Measurements from ENCODE around the gene TPST2. TPM values are rescaled to one million over a fixed set of nuclear protein-coding genes. Genes with fewer than 3 reads are reported as not detected.

The TPST2 gene
- total RNA-seq, 1 experiment from 2014 or later, result 11.8 TPM

DNA sequence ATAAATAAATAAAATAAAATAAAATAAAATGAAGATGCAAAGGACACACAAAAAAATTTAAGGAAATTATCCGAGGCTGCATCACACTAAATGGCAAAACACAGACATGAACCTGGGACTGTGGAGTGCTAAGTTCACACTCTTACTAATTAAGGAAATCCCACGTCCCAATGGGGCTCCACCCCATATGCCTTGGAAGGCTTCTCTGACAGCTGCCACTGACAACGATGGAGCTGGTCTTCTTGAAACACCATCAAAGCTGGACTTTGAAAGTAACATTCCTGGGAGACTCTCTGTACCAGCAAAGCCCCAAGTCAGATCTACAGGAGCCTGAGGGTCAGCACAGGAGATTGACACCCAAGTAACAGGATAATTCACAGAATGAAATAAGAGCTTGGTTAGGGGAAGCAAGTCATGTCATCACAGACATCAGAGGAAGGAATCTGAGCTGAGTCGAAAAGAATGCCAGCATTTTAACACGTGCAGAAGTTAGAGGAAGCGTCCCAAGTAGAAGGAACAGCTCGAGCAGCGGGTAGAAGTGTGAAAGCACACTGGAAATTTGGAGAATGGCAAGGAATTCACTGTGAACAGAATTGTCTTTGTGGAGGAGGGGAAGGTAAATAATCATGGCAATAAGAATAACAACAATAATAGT, 13.8 kb downstream of the TPST2 start:
- Histone ChIP-seq H3K36me3 (ENCODE audit: control insufficient read depth in 1 of 2, insufficient read depth in 2 of 2, low read length in 2 of 2) (no peaks in the 10 kb centered on the region), H3K9me2 (ENCODE audit: insufficient read depth) (no peaks in the 10 kb centered on the region), H3K9me3 (ENCODE audit: control insufficient read depth in 1 of 2, insufficient read depth in 1 of 2, low read depth in 1 of 2, low read length in 2 of 2) (no peaks in the 10 kb centered on the region), H3K4me2 (ENCODE audit: low read length) (no peak overlapping the region), H3K4me3 (replicated peaks in 1 of 2; ENCODE audit: low read depth in 1 of 2, low read length in 2 of 2) (no peak overlapping the region), H3K27ac (ENCODE audit: low read depth, low read length) (no peak overlapping the region), H3K4me1 (ENCODE audit: control insufficient read depth in 1 of 2, insufficient read depth in 2 of 2, low read length in 2 of 2) (no peaks in the 10 kb centered on the region), H2AFZ (ENCODE audit: low read depth, low read length, poor library complexity, severe bottlenecking) (no peak overlapping the region), H4K20me1 (ENCODE audit: insufficient read depth) (no peaks in the 10 kb centered on the region), H3K27me3 (ENCODE audit: insufficient read depth, low read length) (no peaks in the 10 kb centered on the region), H3K79me2 (ENCODE audit: insufficient read depth, low read length) (no peaks in the 10 kb centered on the region), H3K9ac (ENCODE audit: low read length) (no peak overlapping the region)
- BruUV-seq (replicated peaks), result no TSS peak
- ATAC-seq (no peak), DNase-seq (ENCODE audit: low read depth, low spot score) (no peak)
- no peak for TF ChIP-seq JUND (IDR thresholded peaks at IDR 0.05)
- no peak for TF ChIP-seq FOSL1 (IDR thresholded peaks at IDR 0.05; ENCODE audit: low read depth)
- no peak for TF ChIP-seq POLR2AphosphoS5 (IDR thresholded peaks at IDR 0.05; ENCODE audit: low read depth, low read length)
- TF ChIP-seq RAD21 (IDR thresholded peaks at IDR 0.05; ENCODE audit: low read depth), result no peak
- TF ChIP-seq, protein P1, sequence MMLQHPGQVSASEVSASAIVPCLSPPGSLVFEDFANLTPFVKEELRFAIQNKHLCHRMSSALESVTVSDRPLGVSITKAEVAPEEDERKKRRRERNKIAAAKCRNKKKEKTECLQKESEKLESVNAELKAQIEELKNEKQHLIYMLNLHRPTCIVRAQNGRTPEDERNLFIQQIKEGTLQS (IDR thresholded peaks at IDR 0.05), result no peak
- TF ChIP-seq ZFX (IDR thresholded peaks at IDR 0.05), result no peak
- no peak for TF ChIP-seq EGR1 (IDR thresholded peaks at IDR 0.05; ENCODE audit: low read depth)
- no peak for TF ChIP-seq CEBPB (IDR thresholded peaks at IDR 0.05; ENCODE audit: low read depth)
- TF ChIP-seq SP1 (IDR thresholded peaks at IDR 0.05; ENCODE audit: low read depth), result no peak
- TF ChIP-seq ZNF274 (IDR thresholded peaks at IDR 0.05; ENCODE audit: low read depth, low read length), result no peak
- no peak for TF ChIP-seq ELF1 (IDR thresholded peaks at IDR 0.05; ENCODE audit: borderline replicate concordance, low read depth)
- no peak for TF ChIP-seq POLR2A (IDR thresholded peaks at IDR 0.05; ENCODE audit: borderline replicate concordance, extremely low read depth, insufficient read depth, insufficient read length)
- TF ChIP-seq EZH2phosphoT487 (IDR thresholded peaks at IDR 0.05; ENCODE audit: borderline replicate concordance), result no peak
- TF ChIP-seq, protein P2, sequence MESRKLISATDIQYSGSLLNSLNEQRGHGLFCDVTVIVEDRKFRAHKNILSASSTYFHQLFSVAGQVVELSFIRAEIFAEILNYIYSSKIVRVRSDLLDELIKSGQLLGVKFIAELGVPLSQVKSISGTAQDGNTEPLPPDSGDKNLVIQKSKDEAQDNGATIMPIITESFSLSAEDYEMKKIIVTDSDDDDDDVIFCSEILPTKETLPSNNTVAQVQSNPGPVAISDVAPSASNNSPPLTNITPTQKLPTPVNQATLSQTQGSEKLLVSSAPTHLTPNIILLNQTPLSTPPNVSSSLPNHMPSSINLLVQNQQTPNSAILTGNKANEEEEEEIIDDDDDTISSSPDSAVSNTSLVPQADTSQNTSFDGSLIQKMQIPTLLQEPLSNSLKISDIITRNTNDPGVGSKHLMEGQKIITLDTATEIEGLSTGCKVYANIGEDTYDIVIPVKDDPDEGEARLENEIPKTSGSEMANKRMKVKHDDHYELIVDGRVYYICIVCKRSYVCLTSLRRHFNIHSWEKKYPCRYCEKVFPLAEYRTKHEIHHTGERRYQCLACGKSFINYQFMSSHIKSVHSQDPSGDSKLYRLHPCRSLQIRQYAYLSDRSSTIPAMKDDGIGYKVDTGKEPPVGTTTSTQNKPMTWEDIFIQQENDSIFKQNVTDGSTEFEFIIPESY (IDR thresholded peaks at IDR 0.05; ENCODE audit: extremely low read depth, insufficient replicate concordance, low read length), result no peak
- TF ChIP-seq, protein P3, sequence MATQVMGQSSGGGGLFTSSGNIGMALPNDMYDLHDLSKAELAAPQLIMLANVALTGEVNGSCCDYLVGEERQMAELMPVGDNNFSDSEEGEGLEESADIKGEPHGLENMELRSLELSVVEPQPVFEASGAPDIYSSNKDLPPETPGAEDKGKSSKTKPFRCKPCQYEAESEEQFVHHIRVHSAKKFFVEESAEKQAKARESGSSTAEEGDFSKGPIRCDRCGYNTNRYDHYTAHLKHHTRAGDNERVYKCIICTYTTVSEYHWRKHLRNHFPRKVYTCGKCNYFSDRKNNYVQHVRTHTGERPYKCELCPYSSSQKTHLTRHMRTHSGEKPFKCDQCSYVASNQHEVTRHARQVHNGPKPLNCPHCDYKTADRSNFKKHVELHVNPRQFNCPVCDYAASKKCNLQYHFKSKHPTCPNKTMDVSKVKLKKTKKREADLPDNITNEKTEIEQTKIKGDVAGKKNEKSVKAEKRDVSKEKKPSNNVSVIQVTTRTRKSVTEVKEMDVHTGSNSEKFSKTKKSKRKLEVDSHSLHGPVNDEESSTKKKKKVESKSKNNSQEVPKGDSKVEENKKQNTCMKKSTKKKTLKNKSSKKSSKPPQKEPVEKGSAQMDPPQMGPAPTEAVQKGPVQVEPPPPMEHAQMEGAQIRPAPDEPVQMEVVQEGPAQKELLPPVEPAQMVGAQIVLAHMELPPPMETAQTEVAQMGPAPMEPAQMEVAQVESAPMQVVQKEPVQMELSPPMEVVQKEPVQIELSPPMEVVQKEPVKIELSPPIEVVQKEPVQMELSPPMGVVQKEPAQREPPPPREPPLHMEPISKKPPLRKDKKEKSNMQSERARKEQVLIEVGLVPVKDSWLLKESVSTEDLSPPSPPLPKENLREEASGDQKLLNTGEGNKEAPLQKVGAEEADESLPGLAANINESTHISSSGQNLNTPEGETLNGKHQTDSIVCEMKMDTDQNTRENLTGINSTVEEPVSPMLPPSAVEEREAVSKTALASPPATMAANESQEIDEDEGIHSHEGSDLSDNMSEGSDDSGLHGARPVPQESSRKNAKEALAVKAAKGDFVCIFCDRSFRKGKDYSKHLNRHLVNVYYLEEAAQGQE (IDR thresholded peaks at IDR 0.05; ENCODE audit: low read depth), result no peak
- TF ChIP-seq YY1 (IDR thresholded peaks at IDR 0.05; ENCODE audit: extremely low read depth, insufficient replicate concordance, low read depth, low read length), result no peak
- TF ChIP-seq SRF (IDR thresholded peaks at IDR 0.05; ENCODE audit: low read depth), result no peak
- TF ChIP-seq EZH2 (IDR thresholded peaks at IDR 0.05), result no peak
- TF ChIP-seq, protein P4, sequence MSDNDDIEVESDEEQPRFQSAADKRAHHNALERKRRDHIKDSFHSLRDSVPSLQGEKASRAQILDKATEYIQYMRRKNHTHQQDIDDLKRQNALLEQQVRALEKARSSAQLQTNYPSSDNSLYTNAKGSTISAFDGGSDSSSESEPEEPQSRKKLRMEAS (IDR thresholded peaks at IDR 0.05), result no peak
- ChIA-PET POLR2A (no interaction called here), CTCF (no interaction called here), RAD21 (ENCODE audit: low non-redundant PET in 1 of 2, low total read pairs in 2 of 2, uncharacterized antibody in 2 of 2, unreplicated experiment in 2 of 2) (no interaction called here)
- intact Hi-C loops (cut with micrococcal nuclease), result no loop called here

Measured in HCT116 (cell line).